ENCODE measurements around the gene RIT1.

DNA sequence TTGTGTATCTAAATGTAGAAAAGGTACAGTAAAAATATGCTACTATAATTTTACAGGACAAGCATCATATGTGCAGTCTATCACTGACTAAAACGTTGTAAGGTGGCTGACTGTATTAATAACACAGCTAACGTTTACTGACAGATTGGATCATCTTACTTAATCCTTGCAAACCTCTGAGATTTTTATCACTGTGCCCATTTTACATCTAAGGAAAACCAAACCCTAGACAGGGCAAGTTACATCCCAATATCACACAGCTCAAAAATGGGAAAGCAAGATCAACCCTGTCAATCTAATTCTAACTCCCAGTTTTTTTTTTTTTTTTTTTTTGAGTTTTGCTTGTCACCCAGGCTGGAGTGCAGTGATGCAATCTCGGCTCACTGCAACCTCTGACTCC is 7.5 kb upstream of the RIT1 start:
- TF ChIP-seq POLR2A (IDR thresholded peaks at IDR 0.05; ENCODE audit: low read length) (no peak), GATA1 (IDR thresholded peaks at IDR 0.05; ENCODE audit: low read depth, low read length) (no peak)
